NK-92 (cell line): ENCODE measurements around the gene SKIC8.

Experiments used
- DNase-seq: peaks from one replicate; lab custom pipeline; 2025; ENCODE audit not compliant: unreplicated experiment; lab: John Stamatoyannopoulos, UW

The SKIC8 gene

DNA sequence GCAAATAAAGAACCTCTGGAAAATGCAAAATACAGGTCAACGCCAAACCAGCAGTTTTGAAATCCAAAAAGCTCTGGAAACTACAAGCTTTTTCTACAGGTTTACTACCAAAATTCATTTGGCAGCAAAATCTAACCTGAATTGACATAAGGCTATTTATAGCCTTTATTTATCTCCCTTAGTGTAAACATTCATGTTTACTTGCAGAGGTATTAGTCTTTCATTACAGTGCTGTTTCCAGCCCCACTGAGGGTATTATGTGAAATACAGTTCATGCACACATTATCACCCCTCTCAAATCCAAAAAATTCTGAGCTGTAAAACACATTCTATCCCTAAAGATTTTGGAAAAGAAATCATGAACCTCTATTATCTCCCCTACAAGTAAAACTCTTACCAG is 7.2 kb downstream of the SKIC8 start:
- DNase-seq: no peak

DNA sequence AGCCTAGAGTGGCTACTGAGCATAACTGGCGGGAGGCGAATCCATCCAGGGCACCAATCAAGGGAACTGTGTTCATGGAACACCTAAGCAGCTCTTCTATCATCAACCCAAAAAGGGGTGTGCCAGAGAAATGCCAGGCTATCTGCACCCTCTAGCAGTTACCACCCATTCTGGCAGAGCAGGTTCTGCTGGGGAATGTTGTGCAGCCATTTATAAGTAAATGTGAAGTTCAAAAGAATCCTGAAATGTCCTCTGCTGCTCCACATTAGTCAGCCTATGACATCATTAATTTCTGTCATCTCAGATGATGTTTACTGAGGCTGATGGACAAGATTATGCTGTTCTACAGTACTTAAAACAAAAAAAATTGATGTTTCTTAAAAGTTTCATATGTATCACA is 7.7 kb downstream of the SKIC8 start:
- DNase-seq: no peak

DNA sequence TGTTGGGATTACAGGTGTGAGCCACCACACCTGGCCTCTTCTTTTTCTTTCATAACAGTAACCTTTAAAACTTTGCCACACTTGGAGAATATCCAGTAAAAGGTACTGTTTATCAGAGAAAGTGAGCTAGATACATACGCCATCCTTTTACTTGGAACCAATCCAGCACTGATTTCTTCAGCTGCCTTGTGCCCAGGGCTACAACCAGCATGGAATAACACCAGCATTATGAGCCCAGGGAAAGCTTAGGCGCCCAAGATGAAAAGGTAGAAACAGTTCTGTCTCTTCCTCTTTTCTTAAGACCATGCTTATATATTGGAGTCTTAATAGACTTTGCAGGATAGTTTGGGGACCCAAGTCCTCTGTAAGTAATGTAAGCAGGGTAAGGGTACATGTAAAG is 8.4 kb downstream of the SKIC8 start:
- no peak for DNase-seq

DNA sequence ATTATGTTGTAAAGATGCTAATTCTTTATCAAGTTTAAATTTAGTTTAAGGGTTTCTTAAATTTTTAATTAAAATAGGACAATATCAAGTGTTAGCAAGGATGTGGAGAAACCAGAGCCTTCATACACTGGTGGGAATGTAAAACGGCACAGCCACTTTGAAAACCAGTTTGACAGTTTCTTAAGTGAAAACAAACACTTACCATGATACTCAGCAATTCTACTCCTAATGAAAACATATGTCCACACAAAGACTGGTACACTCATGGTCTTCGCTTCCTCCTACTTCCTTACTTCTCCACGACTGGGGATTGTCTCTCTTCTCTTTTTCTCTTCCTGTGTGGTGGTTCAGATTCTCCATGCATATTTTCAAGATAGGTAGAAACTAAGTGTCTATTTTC is 9.2 kb downstream of the SKIC8 start:
- no peak for DNase-seq

DNA sequence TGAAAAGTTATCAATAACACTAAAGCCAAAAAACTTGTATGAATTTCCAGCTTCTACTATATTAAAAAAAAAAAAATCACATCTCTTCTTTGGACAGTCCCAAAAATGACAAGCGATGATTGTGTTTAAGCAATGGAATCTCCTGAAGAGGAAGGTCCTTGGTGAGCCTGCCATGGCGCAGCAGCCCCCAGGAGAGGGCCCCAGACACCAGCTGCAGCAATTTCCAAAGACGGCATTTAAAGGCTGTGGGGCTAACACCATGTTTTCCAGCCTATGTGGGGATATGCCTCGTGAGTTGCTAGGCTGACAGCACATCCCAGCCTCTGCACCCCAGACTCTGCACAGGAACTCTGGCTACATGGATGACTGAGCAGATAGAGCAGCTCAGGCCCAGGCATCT is 14.7 kb downstream of the SKIC8 start:
- no peak for DNase-seq

DNA sequence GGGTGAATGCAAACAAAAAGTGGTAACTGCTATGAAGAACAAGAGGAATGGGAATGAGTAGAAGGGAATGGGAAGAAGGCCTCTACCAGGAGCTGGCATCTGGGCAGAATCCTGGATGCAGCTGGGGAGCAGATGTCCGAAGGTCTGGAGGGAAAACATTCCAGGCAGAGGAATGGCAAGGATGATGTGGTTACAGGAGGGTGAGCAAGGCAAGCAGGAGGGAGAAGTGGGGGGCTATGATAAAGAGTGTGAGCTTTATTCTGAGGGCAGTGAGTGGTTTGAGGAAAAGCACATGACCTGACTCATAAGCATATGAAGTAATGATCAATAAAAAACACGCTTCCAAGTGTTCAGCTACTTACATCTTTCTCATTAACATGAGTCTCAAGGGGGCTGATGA is 17.1 kb downstream of the SKIC8 start:
- DNase-seq: no peak

DNA sequence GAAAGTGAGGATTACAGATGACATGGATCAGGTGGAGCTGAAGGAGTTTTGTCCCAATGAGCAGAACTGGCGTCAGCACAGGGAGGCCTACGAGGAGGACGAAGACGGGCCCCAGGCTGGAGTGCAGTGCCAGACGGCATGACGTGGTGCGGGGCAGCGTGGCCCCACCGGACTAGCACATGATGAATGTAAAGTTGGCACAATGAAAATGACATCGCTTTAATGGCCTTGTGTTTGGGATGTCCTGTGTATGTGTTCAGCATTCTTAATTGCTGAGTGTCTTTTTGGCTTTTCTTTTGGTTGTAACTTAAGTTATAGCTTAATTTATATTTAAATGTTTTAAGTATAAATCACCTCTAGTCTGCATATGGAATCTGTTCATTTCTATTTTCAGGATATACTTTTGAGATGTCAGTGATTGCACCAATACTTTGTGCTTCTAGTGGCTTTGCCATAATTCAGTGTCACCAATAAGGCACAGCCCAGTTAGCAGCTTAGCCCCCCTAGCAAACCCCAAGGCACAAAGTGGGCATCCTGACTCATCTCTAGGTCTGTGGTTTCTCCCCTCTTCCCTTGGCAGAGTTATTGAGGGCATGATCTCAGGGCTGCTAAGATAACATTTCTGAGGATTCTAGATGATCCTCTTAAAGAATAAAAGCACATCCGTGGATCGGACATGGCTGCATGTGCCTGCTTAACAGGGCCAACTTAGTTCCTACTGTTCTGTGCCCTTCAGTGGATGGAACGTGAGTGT is 18.9 kb downstream of the SKIC8 start:
- DNase-seq: no peak

DNA sequence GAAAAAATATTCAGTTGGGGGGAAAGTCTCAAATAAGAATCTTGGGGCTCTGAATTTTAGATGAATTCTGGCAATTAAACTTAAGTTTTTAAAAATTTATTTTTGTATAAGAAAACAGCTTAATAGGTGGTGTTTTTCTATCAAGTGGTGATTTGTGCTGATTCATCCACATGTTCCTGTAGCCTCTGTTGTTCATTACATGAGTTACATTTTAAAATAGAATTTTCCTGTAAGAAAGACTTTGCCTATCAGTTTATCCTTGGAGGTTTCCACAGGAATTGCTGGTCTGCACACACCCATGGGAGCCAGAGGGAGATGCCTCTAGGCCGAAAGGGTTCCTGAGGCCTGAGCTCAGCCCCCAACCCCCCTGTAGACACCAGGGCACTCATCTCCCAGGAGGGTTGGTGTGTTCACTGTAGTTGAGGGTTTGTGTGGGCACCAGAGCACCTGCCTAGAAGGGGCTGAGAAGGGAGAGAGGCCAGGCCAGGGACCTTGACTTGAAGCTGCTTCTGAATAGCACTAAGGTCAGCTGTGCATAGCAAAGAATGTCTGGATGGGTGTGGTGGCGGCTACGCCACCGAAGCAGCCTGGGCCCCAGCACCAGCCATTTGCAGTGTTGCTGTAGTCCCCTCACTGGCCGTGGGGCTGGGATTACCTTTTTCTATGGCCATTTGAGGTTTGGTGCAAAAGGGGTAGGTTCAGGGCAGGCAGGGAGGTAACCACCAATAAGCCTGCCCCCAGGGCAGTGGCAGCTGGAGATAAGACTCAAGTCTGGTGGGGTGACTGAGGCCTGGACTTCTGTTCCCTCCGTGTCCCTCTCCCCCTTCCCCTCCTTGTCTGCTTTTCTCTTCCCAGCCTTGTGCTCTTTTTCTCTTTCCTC is 23.1 kb downstream of the SKIC8 start:
- no peak for DNase-seq

DNA sequence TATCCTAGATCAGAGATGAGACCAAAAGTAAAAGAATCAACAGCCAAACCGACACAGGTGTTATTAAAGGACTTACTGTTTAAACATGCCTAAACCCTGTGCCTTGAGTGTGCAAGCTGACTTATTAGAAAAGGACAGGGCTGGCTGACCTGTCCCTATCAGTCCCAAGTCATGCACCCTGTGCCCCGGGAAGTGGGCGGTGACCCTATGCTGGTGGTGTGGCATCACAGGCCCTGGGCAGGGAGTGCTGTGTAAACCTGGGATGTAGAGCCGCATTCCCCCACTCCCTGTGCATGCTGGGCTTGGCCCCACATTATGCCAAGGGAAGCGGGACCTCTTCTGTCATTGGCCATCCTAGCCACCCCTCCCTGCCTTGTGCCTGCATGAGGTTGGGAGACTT is 24.4 kb downstream of the SKIC8 start:
- no peak for DNase-seq

DNA sequence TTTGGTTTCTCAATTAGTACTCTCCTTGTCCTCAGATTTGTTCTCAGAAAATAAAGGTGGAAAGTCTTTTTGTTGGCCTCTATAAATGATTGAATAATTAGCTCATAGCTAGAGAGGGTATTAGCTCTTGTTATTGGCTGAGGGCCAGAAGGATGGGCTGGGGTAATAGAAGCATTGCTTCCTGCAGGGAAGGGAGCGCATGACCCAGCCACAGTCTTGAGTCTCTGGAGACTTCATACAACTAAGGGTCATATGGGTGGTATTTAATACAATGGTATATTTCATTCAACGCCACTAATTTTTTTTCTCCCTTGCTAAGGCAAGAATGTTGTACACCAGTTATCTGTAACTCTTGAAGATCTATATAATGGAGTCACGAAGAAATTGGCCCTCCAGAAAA is 26.6 kb downstream of the SKIC8 start:
- DNase-seq: no peak

DNA sequence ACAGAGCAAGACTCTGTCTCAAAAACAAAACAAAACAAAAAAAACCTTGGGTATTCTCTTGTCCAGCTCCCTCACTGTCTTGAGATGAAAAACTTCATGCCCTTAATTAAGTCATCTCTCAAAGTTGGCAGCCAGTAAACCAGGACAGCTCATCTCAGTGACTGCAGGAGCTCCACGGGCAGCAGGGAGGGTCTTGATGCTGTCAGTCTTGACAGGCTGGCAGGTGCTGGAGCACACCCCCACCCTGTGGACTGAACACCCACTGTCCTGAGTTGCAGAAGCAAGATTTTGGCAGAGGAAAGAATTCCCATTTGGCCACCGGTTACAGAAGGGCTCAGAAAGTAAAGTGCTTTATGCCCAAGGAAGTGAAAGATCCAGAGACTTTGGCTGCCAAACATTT is 27.1 kb downstream of the SKIC8 start:
- DNase-seq: no peak

DNA sequence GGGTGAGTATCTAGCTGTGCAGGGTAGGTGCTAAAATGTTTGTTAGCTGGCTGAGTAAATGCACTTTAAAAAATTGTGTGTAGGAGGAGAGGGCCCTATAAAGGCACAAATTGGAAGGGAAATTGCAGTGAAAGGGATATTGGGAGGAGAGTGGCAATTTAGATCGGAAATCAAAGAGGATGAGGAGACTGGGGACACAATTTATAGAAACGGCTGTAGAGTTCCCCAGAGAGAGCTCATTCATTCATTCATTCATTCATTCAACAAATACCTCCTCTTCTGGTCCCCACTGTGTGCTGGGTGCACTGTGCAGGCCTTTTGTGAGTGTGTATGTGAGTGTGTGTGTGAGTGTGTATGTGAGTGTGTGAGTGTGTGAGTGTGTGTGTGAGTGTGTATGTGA is 32.6 kb downstream of the SKIC8 start:
- DNase-seq: no peak

DNA sequence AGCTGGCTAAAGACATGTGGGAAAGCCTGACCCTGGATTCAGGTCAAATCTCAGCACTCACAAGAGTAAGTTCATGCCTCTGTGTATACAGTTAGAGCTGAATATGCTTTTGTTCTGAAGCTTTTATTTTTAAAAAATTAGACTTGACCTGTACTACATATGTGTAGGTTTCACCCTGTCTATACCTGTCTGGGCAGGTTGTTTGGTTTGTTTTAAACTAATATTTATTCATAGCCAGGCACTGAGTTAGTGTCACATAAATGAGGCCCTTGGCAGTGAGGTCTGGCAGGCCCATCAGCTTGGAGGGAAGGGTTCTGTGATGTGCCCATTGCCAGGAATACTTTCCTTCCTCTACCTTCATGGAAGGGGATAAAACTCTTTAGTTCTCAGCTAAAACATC is 33.2 kb downstream of the SKIC8 start:
- no peak for DNase-seq

DNA sequence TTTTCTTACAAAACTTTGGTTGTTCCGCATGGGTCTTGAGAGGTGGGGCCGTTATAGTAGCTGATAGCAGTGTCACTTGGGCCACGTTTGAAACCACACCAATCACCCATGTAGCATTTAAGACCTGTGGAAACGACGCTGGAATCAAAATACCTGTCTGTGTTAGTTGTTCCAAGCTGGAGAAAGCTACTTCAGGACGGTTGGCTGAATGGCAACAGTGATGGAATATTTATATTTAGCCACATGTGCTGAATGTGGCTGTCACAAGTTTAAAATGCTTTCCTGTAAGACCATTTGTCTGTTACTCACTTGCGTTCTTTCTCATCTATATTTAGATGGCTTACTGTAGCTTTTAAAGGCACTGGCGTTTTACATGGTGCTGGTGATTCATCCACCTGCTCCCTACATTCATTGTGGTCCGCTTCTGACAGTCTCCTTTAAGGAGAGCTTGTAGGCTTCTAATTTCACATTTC is 33.6 kb downstream of the SKIC8 start:
- no peak for DNase-seq

DNA sequence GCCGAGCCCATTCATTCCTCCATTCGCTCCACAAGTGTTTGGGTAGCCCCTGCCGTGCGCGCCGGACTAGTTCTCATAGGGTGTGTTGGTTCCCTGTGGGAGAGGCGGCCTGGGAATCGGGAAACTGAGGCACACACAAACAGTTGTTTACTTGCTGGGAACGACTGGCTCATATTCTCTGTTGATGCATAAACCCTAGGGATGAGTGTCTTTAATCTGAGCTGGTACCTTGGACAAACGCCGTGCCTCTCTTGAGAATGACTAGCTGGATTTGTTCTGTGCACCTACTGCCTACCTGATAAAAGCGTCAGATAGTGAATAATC is 34.3 kb downstream of the SKIC8 start:
- no peak for DNase-seq

DNA sequence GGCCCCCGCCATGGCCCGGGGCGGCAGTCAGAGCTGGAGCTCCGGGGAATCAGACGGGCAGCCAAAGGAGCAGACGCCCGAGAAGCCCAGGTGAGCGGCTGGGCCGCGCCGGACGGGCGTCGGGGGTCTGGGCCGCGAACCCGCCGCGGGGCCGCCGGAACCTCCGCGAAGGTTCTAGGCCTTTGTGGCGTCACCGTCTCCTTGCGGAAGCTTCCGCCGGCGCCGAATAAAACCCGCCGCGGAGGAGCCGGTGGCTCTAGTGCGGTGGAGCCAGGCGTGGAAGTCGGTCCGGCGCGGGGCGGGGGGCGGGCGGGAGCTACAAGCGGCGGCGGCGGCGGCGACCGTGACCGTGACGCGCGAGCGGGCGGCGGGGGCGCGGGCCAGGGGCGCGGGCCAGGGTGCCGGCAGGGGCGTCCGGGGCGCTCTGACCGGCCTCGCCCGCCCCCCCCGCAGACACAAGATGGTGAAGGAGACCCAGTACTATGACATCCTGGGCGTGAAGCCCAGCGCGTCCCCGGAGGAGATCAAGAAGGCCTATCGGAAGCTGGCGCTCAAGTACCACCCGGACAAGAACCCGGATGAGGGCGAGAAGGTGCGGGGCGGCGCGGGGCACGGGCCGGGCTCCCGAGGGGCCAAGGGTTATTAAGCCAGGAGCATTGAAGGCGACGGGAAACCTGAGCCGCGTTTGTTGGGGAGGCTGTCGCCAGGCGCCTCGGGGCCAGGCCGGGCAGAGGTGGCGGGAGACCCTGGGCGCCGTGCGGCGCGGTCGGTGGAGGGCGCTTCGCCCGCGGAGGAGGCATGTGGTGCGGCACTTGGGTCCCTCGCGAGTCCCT is 34.9 kb downstream of the SKIC8 start, which contains the start of gene DNAJA4:
Gene DNAJA4, plus strand, starts transcription at position 259 of the 833 bp plus-strand sequence. Its CDS starts 202 bp downstream, at position 461.
- DNase-seq: no peak

DNA sequence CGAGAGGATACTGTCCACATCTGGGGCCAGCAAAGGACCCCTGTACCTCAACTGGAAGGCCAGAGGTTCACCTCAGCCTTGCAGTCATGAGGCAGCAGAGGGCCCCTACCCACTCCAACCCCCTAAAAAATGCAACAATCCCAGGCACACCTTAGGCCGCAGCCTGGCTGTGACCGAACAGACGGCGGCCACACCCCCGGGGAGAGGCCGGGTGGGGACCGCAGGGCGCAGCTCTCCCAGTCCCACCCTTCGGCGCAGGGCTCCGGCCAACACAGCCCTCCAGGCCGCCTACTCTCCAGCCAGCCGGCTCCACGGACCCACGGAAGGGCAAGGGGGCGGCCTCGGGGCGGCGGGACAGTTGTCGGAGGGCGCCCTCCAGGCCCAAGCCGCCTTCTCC is 35.5 kb downstream of the SKIC8 start:
- no peak for DNase-seq

DNA sequence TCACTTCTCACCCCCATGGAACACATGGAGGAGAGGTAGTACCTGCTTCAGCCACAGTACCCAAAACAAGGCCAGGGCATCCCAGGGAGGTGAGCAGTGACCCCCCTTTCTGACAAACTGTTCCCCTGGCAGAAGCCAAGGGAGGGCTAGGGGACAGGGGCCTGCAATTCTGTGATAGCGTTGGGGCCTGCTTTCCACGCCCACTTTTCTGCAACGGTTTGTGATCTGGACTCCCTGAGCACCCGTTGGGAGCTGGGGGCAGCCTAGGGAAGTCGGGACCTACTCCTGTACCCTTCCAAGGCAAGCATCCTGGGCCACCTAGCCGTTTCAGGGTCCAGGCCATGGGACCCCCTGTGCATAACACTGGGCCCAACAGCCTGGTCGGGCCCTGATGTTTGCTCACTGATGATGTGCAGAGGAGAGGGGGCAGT is 36.0 kb downstream of the SKIC8 start:
- DNase-seq: no peak

DNA sequence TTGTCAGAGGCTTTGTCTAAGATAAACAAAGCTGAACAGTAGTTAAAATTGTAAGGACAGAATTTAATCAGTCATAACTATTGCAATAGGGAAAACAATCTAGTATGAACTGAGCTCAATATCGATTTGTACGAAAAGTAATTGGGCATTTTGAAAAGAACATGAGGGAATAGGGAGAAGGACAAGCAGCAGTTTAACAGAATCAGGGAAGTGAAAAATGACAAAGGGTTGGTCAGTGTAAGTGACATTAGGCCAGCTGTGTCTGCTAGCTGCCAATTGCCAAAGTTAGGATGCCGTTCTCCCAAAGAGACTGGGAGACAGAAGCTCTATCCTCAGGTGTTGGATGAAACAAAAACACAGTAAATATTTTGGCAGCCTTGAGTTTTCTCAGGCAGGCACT is 38.3 kb downstream of the SKIC8 start:
- DNase-seq: no peak

DNA sequence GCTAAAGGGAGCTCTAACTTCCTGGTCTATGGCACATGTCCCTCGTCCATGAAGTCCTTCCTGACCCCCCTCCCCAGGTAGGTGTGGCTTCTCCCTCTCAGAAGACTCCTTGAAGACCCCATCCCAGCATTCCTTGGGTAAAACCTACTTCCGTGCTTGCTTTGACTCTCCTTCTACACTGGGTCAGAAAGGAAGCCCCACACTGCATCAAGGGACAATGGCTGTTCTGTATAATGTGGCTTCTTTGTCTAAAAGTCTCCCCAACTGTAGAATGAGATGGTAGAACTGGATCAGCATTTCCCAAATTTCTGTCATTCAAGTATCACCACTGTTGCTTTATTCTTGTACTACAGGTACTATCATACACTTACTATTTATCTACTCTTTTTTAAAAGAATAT is 38.9 kb downstream of the SKIC8 start:
- DNase-seq: no peak

DNA sequence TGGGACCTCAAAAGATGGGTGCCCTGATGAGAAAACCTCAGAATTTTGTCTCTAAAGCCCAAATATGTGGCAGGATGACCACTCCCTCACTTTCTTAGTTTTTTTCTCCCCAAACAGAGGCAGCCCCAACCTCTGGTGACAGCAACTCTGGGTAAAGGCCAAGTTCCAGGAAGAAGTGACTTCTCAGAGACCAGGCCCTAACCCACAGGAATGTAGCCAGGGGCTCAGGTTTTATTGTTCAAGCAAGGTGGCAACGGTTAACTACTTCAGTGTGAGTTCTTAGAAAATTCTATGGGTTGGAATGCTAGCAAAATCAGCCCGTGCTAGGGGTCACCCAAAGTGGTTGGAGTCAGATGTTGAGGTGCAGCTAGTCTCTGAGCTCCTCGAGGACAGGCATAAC is 40.2 kb downstream of the SKIC8 start:
- no peak for DNase-seq
